ENCODE measurements around the gene DCTN2.
A peak's percentile ranks its signal among the peaks of the same experiment; 100 is the strongest.

The DCTN2 gene

DNA sequence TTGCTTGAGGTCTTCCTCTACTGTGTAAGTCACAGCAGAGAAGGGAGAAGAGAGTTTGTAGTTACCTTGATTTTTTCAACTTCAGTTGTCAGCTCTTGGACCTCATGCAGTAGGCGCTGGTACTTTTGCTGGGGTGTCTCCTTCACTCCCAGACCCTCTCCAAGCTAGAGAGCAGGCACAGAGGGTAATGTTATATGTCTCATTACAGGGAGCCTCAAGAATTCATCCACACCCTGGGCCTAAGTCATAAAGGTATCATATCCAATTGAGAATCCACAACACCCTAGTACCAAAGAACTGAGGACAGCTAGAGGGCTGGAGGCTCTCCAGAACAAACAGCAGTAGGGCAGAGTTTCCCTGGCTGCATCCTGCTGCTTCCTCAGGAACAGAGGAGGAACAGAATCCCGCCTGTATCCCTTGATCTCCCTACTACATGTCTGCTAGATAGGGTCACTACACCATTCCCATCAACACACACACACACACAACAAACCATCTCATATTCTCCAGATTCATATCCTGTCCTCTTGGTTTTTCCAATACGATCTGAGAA is 11.9 kb downstream of the DCTN2 start:
- Histone ChIP-seq H3K27ac (ENCODE audit: low read depth, low read length) (no peak overlapping the region), H3K9ac (ENCODE audit: low read depth, low read length) (no peak overlapping the region), H3K4me3 (ENCODE audit: low read length) (no peak overlapping the region), H3K36me3 (ENCODE audit: insufficient read depth, low read length) (peaks cover 74% of the 10 kb centered on the region), H3K4me1 (ENCODE audit: insufficient read depth, low read length) (0 out of 2 replicates have a peak, but pooled peaks cover 6% of the 10 kb centered on the region), H3K9me3 (ENCODE audit: insufficient read depth, low read depth, low read length) (no peaks in the 10 kb centered on the region), H3K27me3 (ENCODE audit: insufficient read depth, low read length) (no peaks in the 10 kb centered on the region)
- whole genome bisulfite sequencing: 94% methylated on average over 3 of the region's 3 CpGs

DNA sequence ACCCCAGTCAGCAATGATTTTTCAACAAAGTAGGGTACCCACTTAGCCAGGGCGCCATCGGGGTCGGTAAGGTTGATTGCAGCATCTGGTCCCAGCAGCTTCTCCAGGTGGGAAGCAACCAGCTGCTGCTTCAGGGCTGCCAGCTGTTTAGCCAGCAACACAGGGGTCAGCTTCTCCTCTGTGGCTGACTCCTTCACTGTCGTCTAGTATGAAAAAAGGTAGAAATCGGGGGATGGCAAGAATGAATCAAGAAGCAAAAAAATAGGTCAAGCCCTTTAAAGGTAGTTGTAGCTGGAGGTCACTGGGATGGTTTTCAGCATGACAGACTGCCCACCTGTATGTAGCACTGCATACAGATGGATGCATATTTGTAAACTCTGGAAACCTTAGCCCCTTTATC is 12.7 kb downstream of the DCTN2 start:
- WGBS: 91% methylated on average over 5 of the region's 5 CpGs
- no peaks in the 10 kb centered on the region for H3K27me3 ChIP-seq (ENCODE audit: insufficient read depth, low read length)
- H3K4me1 ChIP-seq (ENCODE audit: insufficient read depth, low read length): 0 out of 2 replicates have a peak, but pooled peaks cover 6% of the 10 kb centered on the region
- peaks cover 76% of the 10 kb centered on the region for H3K36me3 ChIP-seq (ENCODE audit: insufficient read depth, low read length)
- no peak overlapping the region for H3K27ac ChIP-seq (ENCODE audit: low read depth, low read length)
- H3K9me3 ChIP-seq (ENCODE audit: insufficient read depth, low read depth, low read length): no peaks in the 10 kb centered on the region
- no peak overlapping the region for H3K4me3 ChIP-seq (ENCODE audit: low read length)
- no peak overlapping the region for H3K9ac ChIP-seq (ENCODE audit: low read depth, low read length)

DNA sequence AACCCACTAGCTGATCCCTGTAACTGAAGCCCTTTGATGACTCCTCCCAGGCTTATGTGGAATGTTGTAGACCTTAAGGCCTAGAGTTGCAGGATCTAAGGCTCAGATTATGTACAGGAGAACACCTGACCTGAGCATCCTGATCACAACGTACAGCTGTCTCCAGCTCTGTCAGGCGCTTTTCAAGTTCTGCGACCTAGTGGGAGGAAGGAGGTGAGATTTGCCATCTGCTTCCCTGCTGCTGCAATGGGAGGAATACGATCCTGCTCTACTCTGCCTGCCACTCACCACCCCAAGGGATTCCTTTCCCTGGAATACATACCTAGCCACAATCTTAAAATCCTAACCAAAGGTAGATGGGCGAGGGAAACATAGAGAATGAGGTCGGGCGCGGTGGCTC is 13.9 kb downstream of the DCTN2 start:
- WGBS: 93% methylated on average over 8 of the region's 8 CpGs
- Histone ChIP-seq H3K9ac (ENCODE audit: low read depth, low read length) (no peak overlapping the region), H3K36me3 (ENCODE audit: insufficient read depth, low read length) (peaks cover 74% of the 10 kb centered on the region), H3K27me3 (ENCODE audit: insufficient read depth, low read length) (no peaks in the 10 kb centered on the region), H3K9me3 (ENCODE audit: insufficient read depth, low read depth, low read length) (no peaks in the 10 kb centered on the region), H3K27ac (ENCODE audit: low read depth, low read length) (no peak overlapping the region), H3K4me1 (ENCODE audit: insufficient read depth, low read length) (0 out of 2 replicates have a peak, but pooled peaks cover 6% of the 10 kb centered on the region), H3K4me3 (ENCODE audit: low read length) (no peak overlapping the region)

DNA sequence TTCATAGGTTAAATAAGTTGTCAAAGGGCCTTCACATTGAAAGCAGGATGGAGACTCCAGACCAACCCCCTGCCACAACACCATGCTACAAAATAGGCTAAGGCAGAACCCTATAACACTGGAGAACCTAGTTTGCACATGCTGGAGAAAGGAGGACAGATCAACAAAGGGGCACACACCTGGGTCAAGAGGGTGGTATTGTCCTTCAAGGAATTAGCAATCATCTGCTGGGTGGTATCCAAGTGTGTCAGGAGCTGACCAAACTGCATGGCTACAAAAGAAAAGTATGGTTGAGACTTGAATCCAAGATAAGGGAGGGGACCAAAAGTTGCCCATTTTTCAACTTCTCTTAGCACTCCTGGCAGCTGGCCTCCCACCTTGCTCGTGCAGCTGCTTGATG is 15.2 kb downstream of the DCTN2 start:
- Histone ChIP-seq H3K4me1 (ENCODE audit: insufficient read depth, low read length) (0 out of 2 replicates have a peak, but pooled peaks cover 6% of the 10 kb centered on the region), H3K36me3 (ENCODE audit: insufficient read depth, low read length) (peaks cover 79% of the 10 kb centered on the region), H3K4me3 (ENCODE audit: low read length) (no peak overlapping the region), H3K27me3 (ENCODE audit: insufficient read depth, low read length) (no peaks in the 10 kb centered on the region), H3K9me3 (ENCODE audit: insufficient read depth, low read depth, low read length) (no peaks in the 10 kb centered on the region), H3K9ac (ENCODE audit: low read depth, low read length) (no peak overlapping the region), H3K27ac (ENCODE audit: low read depth, low read length) (no peak overlapping the region)
- WGBS: 91% methylated on average over 1 of the region's 1 CpG

DNA sequence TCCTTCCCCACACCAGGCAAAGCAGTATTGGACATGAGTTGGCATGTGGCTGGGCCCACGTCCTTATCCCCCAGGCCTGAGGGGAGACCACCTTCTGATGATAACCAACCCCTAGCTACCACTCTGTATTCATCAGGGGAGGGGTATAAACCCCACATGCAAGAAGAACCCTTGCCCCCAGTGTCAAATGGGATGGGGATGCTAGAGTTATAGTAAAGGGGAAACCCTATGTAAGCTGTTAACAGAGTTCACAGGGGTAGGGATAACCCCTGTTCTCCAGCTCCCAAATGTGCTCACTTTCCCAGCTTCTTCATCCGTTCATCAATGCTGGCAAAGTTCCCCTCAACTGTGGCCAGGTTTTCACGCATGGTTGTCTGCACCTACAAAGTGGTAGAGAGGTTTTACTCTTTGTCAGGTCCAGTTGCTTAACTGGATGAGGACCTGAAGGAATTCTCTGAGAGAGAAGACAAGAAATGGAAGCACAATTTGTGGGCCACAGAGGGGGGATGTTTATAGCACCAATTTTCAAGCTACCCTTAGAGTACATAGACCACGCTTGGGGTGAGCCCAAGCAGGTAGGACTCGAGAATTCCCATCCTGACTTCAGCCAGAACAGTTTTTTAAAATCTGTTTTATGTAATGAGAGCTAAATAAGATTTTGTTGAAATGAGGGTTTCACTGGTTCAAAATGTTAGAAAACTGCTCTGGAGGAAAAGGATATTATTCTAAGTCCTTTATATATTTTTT is 16.4 kb downstream of the DCTN2 start:
- Histone ChIP-seq H3K36me3 (ENCODE audit: insufficient read depth, low read length) (peaks cover 84% of the 10 kb centered on the region), H3K27ac (ENCODE audit: low read depth, low read length) (no peak overlapping the region), H3K4me1 (ENCODE audit: insufficient read depth, low read length) (no peaks in the 10 kb centered on the region), H3K9me3 (ENCODE audit: insufficient read depth, low read depth, low read length) (no peaks in the 10 kb centered on the region), H3K27me3 (ENCODE audit: insufficient read depth, low read length) (no peaks in the 10 kb centered on the region), H3K9ac (ENCODE audit: low read depth, low read length) (0 out of 2 replicates have a peak overlapping the region, but pooled peaks have one; percentile 36), H3K4me3 (ENCODE audit: low read length) (no peak overlapping the region)
- WGBS: 95% methylated on average over 5 of the region's 5 CpGs

DNA sequence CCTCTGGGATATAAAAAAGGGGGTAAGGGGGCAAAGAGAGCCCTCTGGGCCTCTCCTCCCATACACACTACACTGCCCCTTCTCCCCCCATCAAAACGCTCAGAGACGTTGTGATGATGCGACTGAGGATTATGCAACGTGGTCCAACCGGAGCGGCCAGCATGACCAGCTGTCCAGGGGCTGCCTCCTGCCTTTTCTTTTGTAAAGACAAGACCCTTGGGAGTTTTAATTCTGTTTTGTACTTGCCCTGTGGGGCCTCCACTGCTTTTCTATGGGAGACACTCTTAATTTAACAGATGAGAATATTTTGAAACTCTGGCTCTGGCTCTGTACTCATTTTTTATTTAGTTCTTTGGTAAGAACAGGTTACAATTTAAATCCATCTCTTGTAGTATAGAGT is 17.2 kb downstream of the DCTN2 start:
- no peak overlapping the region for H3K4me3 ChIP-seq (ENCODE audit: low read length)
- H3K9me3 ChIP-seq (ENCODE audit: insufficient read depth, low read depth, low read length): no peaks in the 10 kb centered on the region
- H3K27me3 ChIP-seq (ENCODE audit: insufficient read depth, low read length): no peaks in the 10 kb centered on the region
- peaks cover 77% of the 10 kb centered on the region for H3K36me3 ChIP-seq (ENCODE audit: insufficient read depth, low read length)
- WGBS: 96% methylated on average over 6 of the region's 6 CpGs
- 0 out of 2 replicates have a peak overlapping the region, but pooled peaks have one; percentile 36 for H3K9ac ChIP-seq (ENCODE audit: low read depth, low read length)
- no peaks in the 10 kb centered on the region for H3K4me1 ChIP-seq (ENCODE audit: insufficient read depth, low read length)
- H3K27ac ChIP-seq (ENCODE audit: low read depth, low read length): no peak overlapping the region

DNA sequence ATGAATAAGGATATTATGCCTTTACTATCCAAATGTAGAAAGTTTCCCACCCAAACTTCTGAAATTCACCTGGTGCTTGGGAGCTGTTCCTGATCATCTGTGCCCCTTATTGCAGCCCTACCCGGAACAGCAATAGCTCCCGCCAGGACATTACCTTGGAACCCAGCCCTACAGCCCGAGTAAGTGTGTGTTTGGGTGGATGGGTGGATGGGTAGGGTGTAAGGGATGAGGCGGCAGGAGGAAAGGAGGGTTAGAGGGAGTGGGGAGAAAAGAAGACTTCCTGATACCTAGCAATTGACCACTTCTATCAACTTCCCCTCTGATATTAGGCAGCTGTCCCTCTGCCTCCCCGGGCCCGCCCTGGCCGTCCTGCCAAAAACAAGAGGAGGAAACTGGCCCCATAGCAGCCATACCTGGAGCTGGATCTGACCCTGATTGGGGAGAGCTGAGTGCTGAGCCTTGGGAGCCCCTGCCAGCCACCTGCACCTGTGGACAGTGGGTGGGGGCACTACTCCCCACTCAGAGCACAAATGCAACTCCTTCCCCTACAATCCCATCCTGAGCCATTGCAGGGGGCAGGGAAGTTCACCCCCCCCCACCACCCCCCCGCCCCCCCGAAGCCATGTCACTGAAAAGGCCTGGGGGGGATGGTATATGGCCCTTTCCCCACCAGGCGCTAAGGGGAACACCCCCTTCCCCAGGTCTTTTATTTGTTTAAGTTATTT is 18.0 kb downstream of the DCTN2 start:
- 0 out of 2 replicates have a peak, but pooled peaks cover 2% of the 10 kb centered on the region for H3K4me1 ChIP-seq (ENCODE audit: insufficient read depth, low read length)
- peaks cover 68% of the 10 kb centered on the region for H3K36me3 ChIP-seq (ENCODE audit: insufficient read depth, low read length)
- WGBS: 93% methylated on average over 7 of the region's 10 CpGs
- H3K27me3 ChIP-seq (ENCODE audit: insufficient read depth, low read length): no peaks in the 10 kb centered on the region
- H3K9me3 ChIP-seq (ENCODE audit: insufficient read depth, low read depth, low read length): no peaks in the 10 kb centered on the region
- no peak overlapping the region for H3K4me3 ChIP-seq (ENCODE audit: low read length)
- H3K27ac ChIP-seq (ENCODE audit: low read depth, low read length): no peak overlapping the region
- H3K9ac ChIP-seq (ENCODE audit: low read depth, low read length): no peak overlapping the region

DNA sequence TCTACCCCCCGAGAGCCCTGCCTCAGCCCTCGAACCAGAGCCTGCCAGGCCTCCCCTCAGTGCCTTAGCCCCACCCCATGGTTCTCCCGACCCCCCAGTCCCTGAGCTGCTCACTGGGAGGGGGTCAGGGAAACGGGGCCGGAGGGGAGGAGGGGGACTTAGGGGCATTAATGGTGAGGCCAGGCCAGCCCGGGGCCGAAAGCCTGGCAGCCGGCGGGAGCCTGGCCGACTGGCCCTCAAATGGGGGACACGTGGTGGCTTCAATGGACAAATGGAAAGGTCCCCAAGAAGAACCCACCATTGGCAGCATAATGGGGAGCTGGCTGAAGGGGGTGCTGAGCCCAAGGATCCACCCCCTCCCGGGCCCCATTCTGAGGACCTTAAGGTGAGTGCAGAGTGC is 18.8 kb downstream of the DCTN2 start:
- no peak overlapping the region for H3K27ac ChIP-seq (ENCODE audit: low read depth, low read length)
- no peak overlapping the region for H3K9ac ChIP-seq (ENCODE audit: low read depth, low read length)
- H3K36me3 ChIP-seq (ENCODE audit: insufficient read depth, low read length): peaks cover 63% of the 10 kb centered on the region
- 92% methylated on average over 12 of the region's 12 CpGs for WGBS
- H3K4me1 ChIP-seq (ENCODE audit: insufficient read depth, low read length): 0 out of 2 replicates have a peak, but pooled peaks cover 7% of the 10 kb centered on the region
- H3K4me3 ChIP-seq (ENCODE audit: low read length): no peak overlapping the region
- no peaks in the 10 kb centered on the region for H3K9me3 ChIP-seq (ENCODE audit: insufficient read depth, low read depth, low read length)
- no peaks in the 10 kb centered on the region for H3K27me3 ChIP-seq (ENCODE audit: insufficient read depth, low read length)

DNA sequence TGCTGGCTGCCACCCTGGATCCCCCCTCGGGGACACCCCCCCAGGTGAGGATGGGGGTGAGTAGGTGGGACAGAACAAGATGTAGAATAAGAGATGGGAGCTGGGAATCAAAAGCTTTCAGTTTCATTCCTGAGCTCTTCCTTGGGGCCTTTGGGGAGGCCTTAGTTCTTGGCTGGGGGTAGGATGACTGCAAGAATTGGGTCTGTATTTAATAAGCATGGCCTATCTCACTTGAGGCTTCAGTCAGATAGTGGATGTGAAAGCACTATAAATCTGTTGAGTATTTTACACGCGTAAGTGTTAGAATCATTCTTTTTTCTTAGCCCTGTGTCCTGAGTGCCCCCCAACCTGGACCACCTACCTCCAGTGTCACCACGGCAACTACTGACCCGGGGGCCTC is 19.8 kb downstream of the DCTN2 start:
- 96% methylated on average over 5 of the region's 5 CpGs for WGBS
- Histone ChIP-seq H3K9ac (ENCODE audit: low read depth, low read length) (no peak overlapping the region), H3K4me1 (ENCODE audit: insufficient read depth, low read length) (0 out of 2 replicates have a peak, but pooled peaks cover 7% of the 10 kb centered on the region), H3K9me3 (ENCODE audit: insufficient read depth, low read depth, low read length) (no peaks in the 10 kb centered on the region), H3K27me3 (ENCODE audit: insufficient read depth, low read length) (no peaks in the 10 kb centered on the region), H3K27ac (ENCODE audit: low read depth, low read length) (no peak overlapping the region), H3K4me3 (ENCODE audit: low read length) (no peak overlapping the region), H3K36me3 (ENCODE audit: insufficient read depth, low read length) (peaks cover 53% of the 10 kb centered on the region)

DNA sequence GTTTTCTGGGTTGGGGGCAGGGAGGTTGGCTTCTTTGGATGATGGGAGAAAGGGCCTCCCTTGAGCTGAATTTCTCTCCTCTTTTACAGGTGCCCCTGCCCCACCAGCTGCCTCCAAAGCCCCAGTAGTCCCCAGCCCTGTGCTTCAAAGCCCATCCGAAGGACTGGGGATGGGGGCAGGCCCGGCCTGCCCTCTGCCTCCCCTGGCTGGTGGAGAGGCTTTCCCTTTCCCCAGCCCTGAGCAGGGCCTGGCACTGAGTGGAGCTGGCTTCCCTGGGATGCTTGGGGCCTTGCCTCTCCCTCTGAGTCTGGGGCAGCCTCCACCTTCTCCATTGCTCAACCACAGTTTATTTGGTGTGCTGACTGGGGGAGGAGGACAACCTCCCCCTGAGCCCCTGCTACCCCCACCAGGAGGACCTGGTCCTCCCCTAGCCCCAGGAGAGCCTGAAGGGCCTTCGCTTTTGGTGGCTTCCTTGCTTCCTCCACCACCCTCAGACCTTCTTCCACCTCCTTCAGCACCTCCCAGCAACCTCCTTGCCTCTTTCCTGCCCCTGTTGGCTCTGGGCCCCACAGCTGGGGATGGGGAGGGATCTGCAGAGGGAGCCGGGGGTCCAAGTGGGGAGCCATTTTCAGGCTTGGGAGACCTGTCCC is 20.4 kb downstream of the DCTN2 start:
- no peak overlapping the region for H3K4me3 ChIP-seq (ENCODE audit: low read length)
- no peaks in the 10 kb centered on the region for H3K27me3 ChIP-seq (ENCODE audit: insufficient read depth, low read length)
- H3K9ac ChIP-seq (ENCODE audit: low read depth, low read length): no peak overlapping the region
- WGBS: 91% methylated on average over 3 of the region's 4 CpGs
- peaks cover 47% of the 10 kb centered on the region for H3K36me3 ChIP-seq (ENCODE audit: insufficient read depth, low read length)
- no peaks in the 10 kb centered on the region for H3K9me3 ChIP-seq (ENCODE audit: insufficient read depth, low read depth, low read length)
- H3K4me1 ChIP-seq (ENCODE audit: insufficient read depth, low read length): peaks cover 12% of the 10 kb centered on the region; the same call in 1 of the 2 replicates
- no peak overlapping the region for H3K27ac ChIP-seq (ENCODE audit: low read depth, low read length)

Measured in HUES64 (cell line).